GM18499 (cell line): ENCODE measurements around the gene OR8K3.

Experiments
- ATAC-seq: cut with Tn5 transposase; IDR thresholded peaks from one replicate; pipeline ENCODE4 v1.9.1; 2021; ENCODE audit warnings: moderate number of reproducible peaks; ENCODE audit not compliant: insufficient read depth, unreplicated experiment

Gene OR8K3

DNA sequence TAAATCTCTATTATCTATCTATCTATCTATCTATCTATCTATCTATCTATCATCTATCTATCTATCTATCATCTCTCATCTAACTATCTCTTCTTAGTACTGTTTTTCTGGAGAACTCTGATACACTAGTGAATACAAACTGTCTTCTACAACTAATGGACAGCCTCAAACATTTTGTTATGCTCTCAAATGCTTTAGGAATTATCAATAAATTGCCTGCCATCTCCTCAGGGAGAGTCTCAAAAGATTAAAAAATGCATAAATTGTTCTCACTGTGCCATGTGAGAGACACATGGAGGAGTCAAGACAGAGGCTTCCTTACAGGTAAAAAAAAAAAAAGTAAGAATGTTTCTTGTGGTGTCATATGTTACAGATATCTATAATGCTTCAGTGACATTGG is at the start of gene OR8K3:
Gene OR8K3, plus strand, starts transcription at position 301 of the 400 bp plus-strand sequence. CDS start 3,163 bp downstream, outside the sequence.
- no peak for ATAC-seq

DNA sequence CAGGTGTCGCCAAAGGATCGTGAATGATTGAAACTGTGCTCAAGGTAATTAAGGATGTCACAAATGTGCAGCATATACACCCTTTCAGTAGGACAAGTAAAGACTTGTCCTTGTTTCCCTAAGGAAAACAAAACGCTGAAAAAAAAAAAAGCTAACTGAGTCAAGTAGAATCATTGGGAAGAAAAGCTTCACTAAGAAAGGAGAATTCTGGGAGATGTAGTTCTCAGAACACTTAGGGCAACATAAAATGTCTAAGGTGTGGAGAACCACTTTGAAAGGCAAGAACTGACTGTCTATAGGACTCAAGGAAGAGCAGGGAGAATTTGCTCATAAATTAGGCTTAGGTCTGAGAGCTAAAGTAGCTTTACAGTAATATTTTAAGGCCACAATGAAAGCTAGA is 43.9 kb upstream of the OR8K3 start:
- ATAC-seq: no peak

DNA sequence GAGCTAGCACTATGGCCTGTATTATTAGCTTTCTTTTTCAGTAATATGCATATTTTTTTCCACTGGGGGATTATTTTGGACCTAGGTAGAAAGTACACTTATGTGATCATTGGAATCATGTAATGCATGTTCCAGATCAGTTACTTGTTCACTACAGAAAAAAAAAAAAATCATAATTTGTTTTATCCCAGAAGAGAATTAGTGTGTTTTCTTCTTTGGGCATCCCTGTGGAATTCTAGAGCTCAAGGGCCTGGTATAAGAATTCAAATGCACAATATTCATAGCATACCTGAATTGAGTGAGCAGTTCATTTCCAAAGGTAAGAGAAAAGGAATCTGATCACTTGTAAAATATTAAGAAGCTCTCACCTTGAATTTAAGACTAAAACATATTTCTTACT is 41.1 kb upstream of the OR8K3 start, which contains the start of gene OR5T1:
Gene OR5T1, plus strand, starts transcription at position 301 of the 400 bp plus-strand sequence. CDS start 1,485 bp downstream, outside the sequence.
- ATAC-seq: no peak

DNA sequence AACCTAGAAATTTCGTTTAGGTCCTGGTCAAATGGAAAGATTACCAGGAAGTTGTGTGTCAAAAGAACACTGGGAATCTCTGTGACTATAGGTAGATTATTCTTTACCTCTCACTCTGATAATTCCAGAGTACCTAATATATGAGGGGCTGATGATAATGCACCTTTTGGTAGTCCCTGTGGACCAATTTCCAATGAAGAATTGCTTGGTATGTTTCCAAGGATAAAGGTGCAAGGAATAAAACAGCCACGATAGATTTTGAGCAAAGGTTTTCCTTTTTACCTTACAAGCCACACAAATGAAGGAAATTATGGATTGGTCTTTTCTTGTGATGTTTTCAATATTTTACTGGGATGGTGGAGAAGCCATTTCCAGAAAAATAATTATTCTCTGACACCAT is 22.8 kb upstream of the OR8K3 start, which contains the start of gene OR8H1:
Gene OR8H1, minus strand, starts transcription at position 101 of the 400 bp plus-strand sequence. CDS start 1,192 bp downstream, outside the sequence.
- ATAC-seq: no peak

DNA sequence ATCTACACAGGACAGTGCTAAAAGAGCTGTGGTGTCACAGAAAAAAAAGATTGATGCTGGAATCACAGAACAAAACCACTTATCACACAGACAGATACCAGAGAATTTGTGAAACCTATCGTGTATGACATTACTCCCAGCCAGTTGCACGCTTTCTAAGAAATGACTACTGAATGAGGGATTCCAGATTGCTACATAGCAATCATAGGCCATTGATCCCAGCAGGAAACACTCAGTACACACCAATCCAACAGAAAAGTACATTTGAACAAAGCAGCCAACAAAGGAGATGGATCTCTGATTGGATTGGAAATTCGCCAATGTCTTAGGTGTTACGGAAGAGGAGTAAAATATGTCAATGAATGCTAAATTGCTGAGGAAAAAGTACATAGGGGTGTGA is 18.0 kb upstream of the OR8K3 start:
- no peak for ATAC-seq

DNA sequence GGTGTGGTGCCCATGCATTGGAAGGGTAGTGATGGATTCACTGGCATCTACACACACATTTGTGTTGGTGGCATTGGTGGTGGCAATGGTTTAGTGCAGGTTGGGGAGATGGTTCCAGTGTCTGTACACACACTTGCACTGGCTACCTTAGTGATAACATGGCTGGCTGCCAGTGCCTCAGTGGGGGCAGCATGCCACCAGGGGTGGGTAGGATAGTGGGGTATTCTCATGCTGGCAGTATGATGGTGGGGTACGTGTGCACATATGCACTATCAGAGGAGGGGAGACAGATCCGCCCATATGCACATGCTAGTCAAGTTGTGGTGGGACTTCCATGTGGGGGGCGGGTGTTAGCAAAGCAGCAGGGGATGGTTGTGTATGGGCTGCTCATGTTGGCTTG is 7.1 kb upstream of the OR8K3 start:
- ATAC-seq: no peak

DNA sequence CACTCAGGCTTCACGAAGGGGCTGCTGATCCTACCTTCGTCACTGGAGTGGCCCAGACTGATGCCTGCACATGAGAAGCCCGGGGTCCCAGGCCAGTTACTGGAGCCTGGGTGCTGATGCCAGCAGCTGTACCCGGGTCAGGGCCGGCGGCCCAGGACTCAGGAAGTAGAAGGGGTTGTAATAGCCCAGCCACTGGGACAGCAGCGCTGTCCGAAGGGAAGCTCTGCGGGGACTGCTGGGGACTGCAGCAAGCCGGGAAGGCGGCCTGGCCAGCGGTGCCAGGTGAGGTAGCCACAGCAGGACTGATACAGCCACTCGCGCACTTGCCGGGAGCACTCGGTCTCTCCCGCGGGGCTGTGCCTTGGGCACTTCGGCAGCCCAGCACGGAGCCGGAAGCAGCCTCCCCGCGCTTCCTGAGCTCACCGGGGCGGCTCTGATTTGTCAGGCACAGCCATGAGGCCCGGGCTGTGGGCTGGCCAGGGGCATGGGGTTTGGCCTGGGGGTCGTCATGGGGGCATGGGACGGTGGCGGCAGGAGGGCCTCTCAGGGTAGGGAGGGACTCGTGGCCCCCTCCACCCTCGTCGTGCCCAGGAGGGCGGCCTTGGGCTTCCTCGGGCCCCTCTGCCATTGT is 17.0 kb downstream of the OR8K3 start:
- no peak for ATAC-seq

DNA sequence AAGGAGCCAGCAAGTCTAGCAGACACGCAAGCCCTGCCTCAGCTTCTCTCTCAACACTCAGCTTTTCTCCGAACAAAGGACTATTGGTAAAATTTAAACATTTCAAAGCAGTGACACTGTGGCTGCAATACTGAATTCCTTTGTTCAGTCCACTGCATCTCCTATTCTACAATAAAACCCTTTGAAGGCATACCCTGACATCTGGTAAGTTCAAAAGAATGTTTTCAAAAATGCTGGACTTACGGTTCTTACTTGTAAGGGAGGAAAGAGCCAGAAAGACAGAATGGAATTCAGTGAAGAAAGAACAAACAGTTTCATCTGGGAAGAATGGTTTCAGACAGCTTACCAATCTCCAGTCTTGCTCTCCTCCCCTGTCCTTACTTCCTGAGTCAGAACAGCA is 18.2 kb downstream of the OR8K3 start:
- ATAC-seq: no peak

DNA sequence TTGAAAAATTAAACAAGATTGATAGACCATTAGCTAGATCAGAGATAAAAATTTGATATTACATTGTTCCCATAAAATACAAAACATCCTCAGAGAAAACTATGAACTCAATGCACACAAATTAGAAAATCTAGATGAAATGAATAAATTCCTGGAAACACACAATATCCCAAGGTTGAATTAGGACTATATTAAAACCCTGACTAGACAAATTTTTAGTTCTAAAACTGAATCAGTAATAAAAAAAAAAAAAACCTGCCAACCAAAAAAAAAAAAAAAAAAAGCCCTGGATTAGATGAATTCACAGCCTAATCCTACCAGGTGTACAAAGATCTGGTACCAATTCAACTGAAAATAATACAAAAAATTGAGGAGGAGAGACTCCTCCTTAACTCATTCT is 25.3 kb downstream of the OR8K3 start:
- ATAC-seq: no peak

DNA sequence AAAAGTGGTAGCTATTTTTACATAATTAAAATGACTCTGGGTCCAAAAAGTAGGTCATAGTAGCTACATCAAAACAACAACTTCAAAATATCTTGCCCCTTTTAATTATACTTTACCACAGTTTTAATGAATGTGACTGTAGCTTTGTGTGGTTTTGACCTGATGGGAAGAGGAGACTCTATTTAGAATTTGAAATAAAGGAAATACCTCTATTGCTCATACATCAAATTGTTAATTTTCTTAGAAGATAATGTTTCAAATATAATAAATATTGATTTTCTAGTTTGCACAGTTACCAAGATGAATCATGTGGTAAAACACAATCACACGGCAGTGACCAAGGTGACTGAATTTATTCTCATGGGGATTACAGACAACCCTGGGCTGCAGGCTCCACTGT is 30.8 kb downstream of the OR8K3 start, which contains the start of gene OR8K1:
Gene OR8K1, plus strand, starts transcription at position 301 of the 400 bp plus-strand sequence. Its CDS starts 0 bp downstream, at position 301.
- no peak for ATAC-seq

DNA sequence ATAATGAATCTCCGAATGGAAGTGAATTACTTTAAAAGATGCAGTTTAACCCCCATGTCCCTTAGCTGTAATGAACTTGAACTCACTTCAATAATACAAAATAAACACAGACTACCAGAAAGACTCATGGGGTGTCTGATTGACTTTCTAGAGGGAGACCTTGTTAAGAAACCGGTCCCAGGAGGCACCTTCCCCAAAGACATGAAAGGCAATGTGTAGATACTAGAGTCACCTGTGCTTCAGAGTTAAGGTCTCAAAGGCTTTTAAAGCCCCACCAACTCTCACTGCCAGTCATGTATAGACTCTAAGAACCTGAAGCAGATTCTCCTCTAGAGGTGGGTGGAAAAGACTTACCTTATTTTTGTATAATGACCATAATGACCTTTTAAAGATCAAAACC is 39.0 kb downstream of the OR8K3 start, which contains the start of gene OR8J1:
Gene OR8J1, plus strand, starts transcription at position 301 of the 400 bp plus-strand sequence. CDS start 5,956 bp downstream, outside the sequence.
- ATAC-seq: no peak
